IgD-negative memory B cell (primary cell): Measurements from ENCODE around the gene APBB3. TPM values are rescaled to one million over a fixed set of nuclear protein-coding genes. Genes with fewer than 3 reads are reported as not detected.

Experiments
- H3K27ac Mint-ChIP-seq, 3 donors: one replicate each; pipeline ENCODE4 v1.8.0; 2020 to 2022; ENCODE audit warnings: mild to moderate bottlenecking in 3 of 3, mixed read lengths in 3 of 3, moderate library complexity in 1 of 3
- H3K27me3 Mint-ChIP-seq: one replicate; pipeline ENCODE4 v1.8.0; 2021; ENCODE audit warnings: mixed read lengths
- H3K36me3 Mint-ChIP-seq: one replicate; pipeline ENCODE4 v1.8.0; 2020; ENCODE audit warnings: mild to moderate bottlenecking, mixed read lengths
- H3K4me1 Mint-ChIP-seq, 3 donors: one replicate each; pipeline ENCODE4 v1.8.0; 2020 to 2022; ENCODE audit warnings: mixed read lengths in 3 of 3, mild to moderate bottlenecking in 1 of 3
- H3K4me3 Mint-ChIP-seq, 4 donors: one replicate each; pipeline ENCODE4 v1.8.0; 2020 to 2022; ENCODE audit warnings: mild to moderate bottlenecking in 4 of 4, mixed read lengths in 4 of 4, moderate library complexity in 3 of 4
- H3K9me3 Mint-ChIP-seq, 3 donors: one replicate each; pipeline ENCODE4 v1.8.0; 2020 to 2021; ENCODE audit warnings: mixed read lengths in 3 of 3, mild to moderate bottlenecking in 1 of 3
- polyA plus RNA-seq: library from polyadenylated mRNA; unstranded; fragments of 300-500 nt; fragmentation: Illumina TruSeq; gene quantifications from one replicate; pipeline ENCODE4 v1.2.3, GENCODE V29; 2021

The APBB3 gene
- polyA plus RNA-seq, 1 donor from 2014 or later = 4.4 TPM

DNA sequence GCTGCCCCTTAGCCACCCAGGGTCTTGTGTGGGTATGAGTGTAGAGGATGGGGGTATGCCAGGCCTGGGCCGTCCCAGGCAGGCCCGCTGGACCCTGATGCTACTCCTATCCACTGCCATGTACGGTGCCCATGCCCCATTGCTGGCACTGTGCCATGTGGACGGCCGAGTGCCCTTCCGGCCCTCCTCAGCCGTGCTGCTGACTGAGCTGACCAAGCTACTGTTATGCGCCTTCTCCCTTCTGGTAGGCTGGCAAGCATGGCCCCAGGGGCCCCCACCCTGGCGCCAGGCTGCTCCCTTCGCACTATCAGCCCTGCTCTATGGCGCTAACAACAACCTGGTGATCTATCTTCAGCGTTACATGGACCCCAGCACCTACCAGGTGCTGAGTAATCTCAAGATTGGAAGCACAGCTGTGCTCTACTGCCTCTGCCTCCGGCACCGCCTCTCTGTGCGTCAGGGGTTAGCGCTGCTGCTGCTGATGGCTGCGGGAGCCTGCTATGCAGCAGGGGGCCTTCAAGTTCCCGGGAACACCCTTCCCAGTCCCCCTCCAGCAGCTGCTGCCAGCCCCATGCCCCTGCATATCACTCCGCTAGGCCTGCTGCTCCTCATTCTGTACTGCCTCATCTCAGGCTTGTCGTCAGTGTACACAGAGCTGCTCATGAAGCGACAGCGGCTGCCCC lies 2.9 kb upstream of the APBB3 start:
- peak overlapping the region; percentile 17 to 85 (median 60) for H3K27ac Mint-ChIP-seq
- H3K36me3 Mint-ChIP-seq = peaks cover 15% of the 10 kb centered on the region

GRCh38 chr5:140566665-140567064 lies 2.3 kb upstream of the APBB3 start:
- H3K4me3 Mint-ChIP-seq = peak overlapping the region in 2 of 4 donors; percentile 82 to 89
- peaks cover 15% of the 10 kb centered on the region for H3K36me3 Mint-ChIP-seq
- H3K27me3 Mint-ChIP-seq = no peaks in the 10 kb centered on the region
- peaks cover 20 to 42% (median 27%) of the 10 kb centered on the region in 3 donors for H3K4me1 Mint-ChIP-seq
- no peaks in the 10 kb centered on the region for H3K9me3 Mint-ChIP-seq
- H3K27ac Mint-ChIP-seq = peak overlapping the region in 2 of 3 donors; percentile 60 to 85

More for the DNA sequence above, 2.9 kb upstream of the APBB3 start:
- Mint-ChIP-seq H3K4me3 (peak overlapping the region in 2 of 4 donors; percentile 82 to 89), H3K4me1 (peaks cover 20 to 42% (median 27%) of the 10 kb centered on the region in 3 donors), H3K9me3 (no peaks in the 10 kb centered on the region), H3K27me3 (no peaks in the 10 kb centered on the region)

GRCh38 chr5:140565780-140566095 lies 1.3 kb upstream of the APBB3 start:
- Mint-ChIP-seq H3K27ac (peak overlapping the region in 2 of 3 donors; percentile 82 to 96), H3K36me3 (peaks cover 15% of the 10 kb centered on the region), H3K27me3 (no peaks in the 10 kb centered on the region), H3K4me1 (peaks cover 20 to 44% (median 27%) of the 10 kb centered on the region in 3 donors), H3K9me3 (no peaks in the 10 kb centered on the region), H3K4me3 (peak overlapping the region in 3 of 4 donors; percentile 89 to 98 (median 97))

DNA sequence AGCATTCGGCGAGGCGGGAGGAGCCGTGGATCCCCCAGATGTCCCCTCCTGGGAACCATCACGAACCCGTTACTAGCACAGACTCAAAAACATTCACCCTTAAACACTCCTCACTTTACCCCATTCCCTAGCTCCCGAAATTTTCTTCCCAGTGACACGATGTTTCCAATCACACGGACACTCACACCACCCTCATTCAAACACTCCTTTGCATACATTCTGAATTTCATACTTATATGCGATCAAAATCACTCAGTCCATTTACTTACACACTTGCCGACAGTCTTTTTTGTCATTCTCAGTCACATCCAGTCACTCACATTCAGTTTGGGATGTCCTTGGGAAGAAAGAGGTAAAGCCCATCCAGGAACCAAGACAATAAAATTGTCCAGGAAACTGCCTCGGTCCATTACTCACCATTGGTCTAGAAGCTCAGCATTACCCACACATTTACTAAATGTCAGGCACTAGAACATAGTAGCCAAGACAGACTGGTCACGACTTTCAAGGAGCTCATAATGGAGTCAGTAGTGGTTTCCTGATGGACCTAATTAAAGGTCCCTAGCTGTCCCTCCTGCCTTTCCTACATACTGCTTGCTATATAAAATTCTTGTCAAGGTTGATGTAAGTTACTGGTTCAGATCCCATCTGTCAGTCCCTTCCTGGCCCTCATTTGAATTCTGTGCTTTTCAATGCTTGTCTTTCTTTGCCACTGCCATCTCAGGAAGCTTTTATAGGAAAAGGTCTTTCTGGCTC lies 804 bp upstream of the APBB3 start:
- peak overlapping the region; percentile 89 to 98 (median 97) for H3K4me3 Mint-ChIP-seq
- H3K27ac Mint-ChIP-seq = peak overlapping the region; percentile 82 to 97 (median 96)
- no peaks in the 10 kb centered on the region for H3K9me3 Mint-ChIP-seq
- no peaks in the 10 kb centered on the region for H3K27me3 Mint-ChIP-seq
- H3K36me3 Mint-ChIP-seq = peaks cover 13% of the 10 kb centered on the region
- H3K4me1 Mint-ChIP-seq = peaks cover 17 to 43% (median 26%) of the 10 kb centered on the region in 3 donors

- Mint-ChIP-seq H3K27ac (peak overlapping the region; percentile 82 to 97 (median 96)), H3K9me3 (no peaks in the 10 kb centered on the region), H3K27me3 (no peaks in the 10 kb centered on the region), H3K4me1 (peaks cover 6 to 34% (median 16%) of the 10 kb centered on the region in 3 donors), H3K4me3 (peak overlapping the region; percentile 89 to 98 (median 97)), H3K36me3 (peaks cover 11% of the 10 kb centered on the region)
These were observed 802 bp downstream of the APBB3 start for GRCh38 chr5:140563596-140563995.

DNA sequence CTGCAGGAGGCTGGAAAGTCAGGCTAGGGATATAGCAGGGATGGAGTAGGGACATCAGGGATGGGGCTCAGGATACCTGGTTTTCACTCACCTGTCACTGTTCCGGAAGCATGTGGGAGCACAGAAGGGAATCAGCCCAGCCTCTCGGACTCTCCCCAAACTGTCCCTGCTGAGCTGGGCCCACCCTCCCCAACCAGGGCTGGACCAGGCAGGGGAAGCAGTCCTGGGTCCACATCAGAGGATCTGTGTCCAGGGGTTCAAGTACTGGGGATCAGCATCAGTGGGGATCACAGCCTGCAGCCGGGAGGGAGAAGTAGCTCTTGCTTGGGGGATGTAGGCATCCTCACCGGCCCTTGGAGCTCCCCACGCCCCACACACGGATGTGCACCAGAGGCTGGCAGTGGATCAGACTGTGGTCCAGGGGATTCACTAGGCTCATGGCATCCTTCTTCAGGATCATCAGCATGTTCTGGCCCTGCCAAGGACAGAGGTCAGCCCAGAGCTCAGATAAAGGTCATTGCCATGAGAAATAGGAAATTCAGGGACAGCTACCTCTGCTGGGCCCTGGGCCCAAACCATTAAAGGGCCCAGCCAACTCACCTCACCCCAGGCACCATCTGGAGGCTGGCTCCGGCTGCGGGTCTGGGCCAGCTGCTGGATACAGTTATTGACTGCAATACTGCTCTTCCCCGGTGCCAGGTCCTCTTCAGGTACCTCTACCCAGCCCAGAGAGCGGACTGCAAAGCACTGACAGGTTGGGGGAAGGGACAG lies 2.5 kb downstream of the APBB3 start:
- peak overlapping the region in 1 of 4 donors; percentile 89 for H3K4me3 Mint-ChIP-seq
- H3K9me3 Mint-ChIP-seq = no peaks in the 10 kb centered on the region
- no peaks in the 10 kb centered on the region for H3K27me3 Mint-ChIP-seq
- peaks cover 18 to 32% (median 21%) of the 10 kb centered on the region in 3 donors for H3K4me1 Mint-ChIP-seq
- H3K36me3 Mint-ChIP-seq = peaks cover 8% of the 10 kb centered on the region
- H3K27ac Mint-ChIP-seq = peak overlapping the region in 2 of 3 donors; percentile 82 to 91

DNA sequence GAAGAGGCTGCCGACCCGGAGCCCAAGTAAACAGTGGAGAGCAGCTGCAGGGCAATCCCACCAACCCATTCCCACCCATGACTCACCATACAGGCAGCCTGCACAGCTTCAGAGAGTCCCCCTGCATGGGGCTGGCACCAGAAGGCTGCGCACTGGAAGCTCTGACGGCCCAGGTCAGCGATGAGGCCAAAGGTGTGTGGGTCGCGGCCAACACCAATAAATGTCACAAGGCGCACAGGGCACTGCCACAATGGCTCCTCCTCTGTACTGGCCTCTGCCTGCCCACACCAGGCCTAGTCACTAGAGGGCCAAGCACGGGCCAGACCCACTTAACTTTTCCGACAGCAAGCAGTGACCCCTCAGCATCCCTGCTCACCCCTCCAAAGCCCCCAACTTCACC lies 4.2 kb downstream of the APBB3 start:
- H3K27ac Mint-ChIP-seq = peak overlapping the region in 1 of 3 donors; percentile 93
- peaks cover 27 to 40% (median 33%) of the 10 kb centered on the region in 3 donors for H3K4me1 Mint-ChIP-seq
- peaks cover 7% of the 10 kb centered on the region for H3K36me3 Mint-ChIP-seq
- H3K27me3 Mint-ChIP-seq = no peaks in the 10 kb centered on the region
- no peak overlapping the region for H3K4me3 Mint-ChIP-seq
- no peaks in the 10 kb centered on the region for H3K9me3 Mint-ChIP-seq

DNA sequence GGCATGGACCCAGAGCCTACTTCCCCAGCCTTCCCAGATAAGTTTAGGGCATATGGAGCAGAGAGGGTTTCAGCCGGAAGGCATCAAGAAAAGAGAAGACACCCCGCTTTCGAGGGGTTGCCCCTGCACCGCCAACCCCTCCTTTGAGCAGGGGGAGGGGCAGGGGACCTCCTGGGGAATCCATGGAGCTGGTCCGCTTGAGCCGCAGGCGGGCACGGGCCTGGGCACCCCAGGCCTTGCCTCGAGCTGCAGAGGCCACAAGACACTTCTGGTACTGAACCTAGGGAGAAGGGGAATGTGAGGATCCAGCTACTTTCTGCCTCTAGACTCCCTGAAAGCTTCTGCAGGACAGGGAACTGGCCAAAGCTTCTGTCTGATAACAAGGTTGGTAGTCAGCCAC lies 5.9 kb downstream of the APBB3 start:
- H3K27me3 Mint-ChIP-seq = no peaks in the 10 kb centered on the region
- no peaks in the 10 kb centered on the region for H3K9me3 Mint-ChIP-seq
- peak overlapping the region in 1 of 3 donors; percentile 93 for H3K27ac Mint-ChIP-seq
- peak overlapping the region in 2 of 4 donors; percentile 92 to 95 for H3K4me3 Mint-ChIP-seq
- peaks cover 4% of the 10 kb centered on the region for H3K36me3 Mint-ChIP-seq
- H3K4me1 Mint-ChIP-seq = peaks cover 32 to 40% (median 35%) of the 10 kb centered on the region in 3 donors

DNA sequence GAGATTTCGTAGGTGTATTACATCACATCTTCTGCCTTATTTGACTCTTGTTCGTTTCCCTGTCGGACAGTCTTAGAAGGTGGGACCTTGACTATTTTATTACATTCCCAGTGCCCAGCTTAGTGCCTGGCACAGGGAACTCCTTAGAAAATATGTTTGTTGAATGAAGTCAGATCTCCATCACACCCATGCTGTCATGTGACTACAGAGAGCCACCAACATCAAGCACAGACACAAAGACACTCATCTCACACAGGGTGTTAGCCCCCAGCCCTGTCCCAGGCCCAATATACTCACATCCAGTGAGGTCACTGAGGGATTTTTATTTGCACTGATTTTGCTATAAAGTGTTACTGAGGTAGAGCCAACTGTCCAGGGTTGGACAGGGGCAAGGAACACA lies 6.4 kb downstream of the APBB3 start:
- peaks cover 4% of the 10 kb centered on the region for H3K36me3 Mint-ChIP-seq
- H3K4me3 Mint-ChIP-seq = peak overlapping the region; percentile 92 to 98 (median 96)
- no peaks in the 10 kb centered on the region for H3K9me3 Mint-ChIP-seq
- H3K27ac Mint-ChIP-seq = peak overlapping the region; percentile 93 to 98 (median 93)
- H3K4me1 Mint-ChIP-seq = peaks cover 36 to 42% (median 41%) of the 10 kb centered on the region in 3 donors
- H3K27me3 Mint-ChIP-seq = no peaks in the 10 kb centered on the region

GRCh38 chr5:140557136-140557805 lies 7.1 kb downstream of the APBB3 start, which contains the start of gene SRA1:
Gene SRA1 (minus strand): TSS chr5:140557473. CDS start chr5:140557452, 21 bp downstream.
- Mint-ChIP-seq H3K4me1 (peaks cover 38 to 42% (median 38%) of the 10 kb centered on the region in 3 donors), H3K4me3 (peak within 1 kb of the TSS; percentile 92 to 98 (median 96)), H3K27ac (peak within 1 kb of the TSS; percentile 93 to 98 (median 93)), H3K27me3 (no peaks in the 10 kb centered on the region), H3K9me3 (no peaks in the 10 kb centered on the region), H3K36me3 (peaks cover 2% of the 10 kb centered on the region)

DNA sequence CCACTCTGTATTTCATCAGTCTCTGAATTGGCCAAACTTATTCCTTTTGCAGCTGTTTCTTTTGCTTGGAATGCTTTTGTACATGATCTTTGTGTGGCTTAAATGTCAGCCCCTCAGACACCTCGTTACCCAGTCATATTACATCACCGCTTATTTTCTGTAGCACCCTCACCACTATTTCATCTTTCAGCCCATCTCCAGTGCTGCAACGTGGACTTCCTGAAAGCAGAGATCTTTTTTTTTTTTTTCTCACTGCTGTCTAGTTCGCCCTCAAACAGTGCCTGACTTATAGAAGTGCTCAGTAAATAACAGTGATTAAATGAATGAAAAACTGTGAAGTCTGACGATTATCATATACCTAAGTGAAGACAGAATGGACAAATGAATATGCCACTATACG lies 8.0 kb downstream of the APBB3 start:
- H3K4me3 Mint-ChIP-seq = peak overlapping the region; percentile 92 to 98 (median 96)
- peak overlapping the region; percentile 83 to 98 (median 93) for H3K27ac Mint-ChIP-seq
- no peaks in the 10 kb centered on the region for H3K27me3 Mint-ChIP-seq
- H3K9me3 Mint-ChIP-seq = no peaks in the 10 kb centered on the region
- H3K36me3 Mint-ChIP-seq = peaks cover under 1% of the 10 kb centered on the region
- H3K4me1 Mint-ChIP-seq = peaks cover 37 to 45% (median 38%) of the 10 kb centered on the region in 3 donors

DNA sequence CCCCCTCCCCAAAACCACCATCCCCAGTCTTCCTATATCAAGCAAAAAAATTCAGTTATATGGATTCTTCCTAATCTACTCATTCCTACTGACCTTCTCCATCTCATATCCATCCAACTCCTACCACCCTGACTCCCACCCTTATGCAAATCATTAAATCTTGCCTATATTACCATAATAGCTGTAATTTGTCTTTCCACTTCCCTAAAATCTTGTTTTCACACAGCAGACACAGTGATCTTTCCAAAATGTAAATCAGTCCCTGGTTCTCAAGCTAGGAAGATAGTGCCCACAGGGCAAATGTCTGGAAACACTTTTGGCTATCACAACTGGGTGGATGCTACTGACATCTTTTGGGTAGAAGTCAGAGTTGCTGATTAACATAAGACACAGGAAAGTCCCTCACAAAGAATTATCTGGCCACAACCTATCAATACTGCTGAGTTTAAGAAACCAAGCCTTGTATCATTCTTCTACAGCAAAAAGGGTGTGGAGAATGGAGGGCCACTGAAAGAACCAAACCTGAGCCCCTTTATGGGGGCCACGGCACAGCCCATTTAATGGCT lies 8.6 kb downstream of the APBB3 start:
- Mint-ChIP-seq H3K9me3 (no peaks in the 10 kb centered on the region), H3K4me1 (peaks cover 36 to 47% (median 38%) of the 10 kb centered on the region in 3 donors), H3K4me3 (peak overlapping the region; percentile 92 to 98 (median 96)), H3K27ac (peak overlapping the region in 2 of 3 donors; percentile 93 to 98), H3K36me3 (peaks cover 1% of the 10 kb centered on the region), H3K27me3 (no peaks in the 10 kb centered on the region)

- H3K36me3 Mint-ChIP-seq = peaks cover 4% of the 10 kb centered on the region
- no peaks in the 10 kb centered on the region for H3K27me3 Mint-ChIP-seq
- peak overlapping the region in 2 of 3 donors; percentile 67 to 68 for H3K27ac Mint-ChIP-seq
- H3K4me1 Mint-ChIP-seq = peaks cover 36 to 48% (median 41%) of the 10 kb centered on the region in 3 donors
- H3K4me3 Mint-ChIP-seq = peak overlapping the region in 2 of 4 donors; percentile 5 to 10
- H3K9me3 Mint-ChIP-seq = no peaks in the 10 kb centered on the region
These were observed 9.9 kb downstream of the APBB3 start for GRCh38 chr5:140554454-140554853.

- Mint-ChIP-seq H3K27ac (peak overlapping the region; percentile 10 to 88 (median 40)), H3K4me3 (peak overlapping the region in 2 of 4 donors; percentile 13 to 79), H3K27me3 (no peaks in the 10 kb centered on the region), H3K4me1 (peaks cover 44 to 56% (median 49%) of the 10 kb centered on the region in 3 donors), H3K9me3 (no peaks in the 10 kb centered on the region), H3K36me3 (peaks cover 4% of the 10 kb centered on the region)
These were observed 10.7 kb downstream of the APBB3 start for GRCh38 chr5:140553657-140554056.
